GM21619 (cell line): Measurements from ENCODE around the gene RPS16.

Experiments
- ATAC-seq: cut with Tn5 transposase; IDR thresholded peaks from one replicate; pipeline ENCODE4 v1.9.1; 2021; ENCODE audit not compliant: unreplicated experiment

Gene RPS16

GRCh38 chr19:39390451-39390750 is 45.3 kb downstream of the RPS16 start:
- no peak for ATAC-seq

GRCh38 chr19:39389631-39390414 is 45.9 kb downstream of the RPS16 start:
- ATAC-seq, result no peak

GRCh38 chr19:39388657-39389056 is 47.1 kb downstream of the RPS16 start:
- no peak for ATAC-seq

DNA sequence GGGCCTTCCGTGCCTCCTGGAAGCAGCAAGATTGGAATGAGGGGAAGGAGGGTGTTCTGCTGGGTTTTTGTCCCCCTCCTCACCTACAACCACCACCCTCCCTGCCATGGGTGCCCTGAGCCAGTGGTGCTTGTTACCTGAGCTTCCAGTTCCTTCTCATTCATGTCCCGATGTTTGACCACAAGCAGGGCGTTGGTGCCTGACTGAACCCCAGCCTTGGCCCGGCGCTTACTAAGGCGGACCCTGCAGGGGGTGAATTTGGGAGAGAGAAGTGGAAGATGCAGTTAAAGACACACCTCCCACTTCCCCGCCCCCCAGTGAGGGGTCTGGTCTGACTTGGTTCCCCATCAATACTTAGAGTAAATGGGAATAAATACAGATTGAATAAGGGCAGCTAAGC is 49.2 kb downstream of the RPS16 start:
- no peak for ATAC-seq

DNA sequence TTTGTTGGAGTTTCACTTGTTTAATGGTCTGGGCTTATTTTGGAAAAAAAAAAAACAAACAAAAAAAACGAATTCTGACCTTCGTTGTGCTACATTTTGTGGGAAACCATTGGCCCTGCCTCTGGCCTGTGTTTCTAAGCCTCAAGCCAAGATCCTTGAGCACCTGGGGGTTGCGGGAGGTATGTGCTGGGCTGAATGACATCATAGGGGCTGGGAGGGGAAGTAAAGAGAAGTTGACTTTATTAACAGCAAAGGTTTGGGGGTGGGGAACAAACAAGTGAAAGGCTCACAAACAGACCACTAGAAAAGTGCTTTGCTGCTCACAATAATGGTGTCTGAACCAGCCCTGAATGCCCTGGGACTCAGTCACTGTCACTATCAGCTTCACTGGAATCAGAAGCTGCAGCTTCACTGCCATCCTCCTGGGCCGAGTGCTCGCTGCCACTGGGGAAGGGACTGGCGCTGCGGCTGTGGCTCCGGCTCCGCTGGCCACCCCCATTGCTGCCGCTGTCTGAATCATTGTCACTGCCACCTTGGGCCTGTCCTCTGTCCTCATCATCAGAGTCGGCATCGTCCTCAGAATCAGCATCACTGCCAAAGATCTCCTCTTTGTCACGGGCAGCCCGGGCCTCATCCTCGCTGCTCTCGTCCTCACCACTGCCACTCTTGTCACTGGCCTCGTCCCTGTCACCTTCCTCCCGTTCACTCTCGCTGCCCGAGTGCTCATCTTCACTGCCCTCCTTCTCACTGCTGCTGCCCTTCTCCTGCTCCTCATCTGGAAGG is 49.9 kb downstream of the RPS16 start:
- ATAC-seq, result no peak

DNA sequence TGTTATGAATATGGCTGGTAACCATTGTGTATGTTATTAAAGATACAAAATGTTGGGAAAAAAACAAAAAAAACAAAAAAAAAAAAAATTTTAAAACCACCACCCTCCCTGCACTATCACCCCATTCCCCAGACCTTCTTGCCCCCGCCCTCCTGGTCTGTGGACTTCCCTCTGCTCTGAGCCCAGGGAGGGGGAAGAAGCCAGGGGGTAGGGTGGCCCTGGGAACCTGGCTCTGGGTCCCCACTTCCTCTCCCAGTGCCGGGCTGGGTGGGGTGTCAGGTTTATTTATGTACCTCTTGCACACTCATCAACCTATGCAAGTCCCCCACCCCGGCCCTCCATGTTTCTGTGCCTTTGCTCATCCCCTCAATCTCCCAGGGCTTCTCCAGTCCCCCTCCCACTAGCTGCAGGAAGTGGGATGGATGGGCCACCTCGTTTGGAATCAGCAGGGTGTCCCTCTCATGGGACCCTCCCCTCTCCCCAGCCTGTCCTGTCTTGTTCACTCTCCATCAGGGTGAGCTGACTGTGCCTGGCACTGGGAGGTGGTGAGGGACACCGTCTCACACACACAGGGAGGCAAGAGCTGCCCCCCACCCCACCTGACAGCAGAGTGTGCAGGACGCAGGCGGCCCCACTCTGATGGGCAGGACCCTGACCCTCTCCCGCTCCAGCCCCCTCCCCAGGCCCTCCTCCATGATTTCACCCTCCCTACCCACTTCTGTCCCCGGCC is 50.7 kb downstream of the RPS16 start:
- ATAC-seq, result no peak
